Measurements from ENCODE around the gene ZNF746. TPM values are rescaled to one million over a fixed set of nuclear protein-coding genes. Genes with fewer than 3 reads are reported as not detected.

Gene ZNF746
- total RNA-seq, 1 experiment from 2014 or later = 22.2 TPM

- in situ Hi-C loops (cut with HindIII; ENCODE audit: low pct_unique_long_range_greater_than_20kb, low sequenced_read_pairs) = no loop called here
- Histone ChIP-seq H3K4me1 (ENCODE audit: control insufficient read depth, insufficient read depth, low read length) (no peaks in the 10 kb centered on the region), H3K36me3 (ENCODE audit: control insufficient read depth, insufficient read depth, low read length) (peaks cover 10% of the 10 kb centered on the region; the same call in 1 of the 2 replicates), H3K27me3 (ENCODE audit: control insufficient read depth, insufficient read depth, low read length) (no peaks in the 10 kb centered on the region), H3K27ac (ENCODE audit: low read length) (no peak overlapping the region), H3K9me3 (ENCODE audit: control insufficient read depth, insufficient read depth, low read depth, low read length) (no peaks in the 10 kb centered on the region), H3K4me3 (ENCODE audit: low read depth in 2 of 2, low read length in 2 of 2) (no peak overlapping the region)
- POLR2A ChIA-PET = no interaction called here
- TF ChIP-seq REST (IDR thresholded peaks at IDR 0.05; ENCODE audit: insufficient read depth in 1 of 2, low read depth in 2 of 2, low read length in 1 of 2) = no peak
- TF ChIP-seq POLR2AphosphoS5 (IDR thresholded peaks at IDR 0.05; ENCODE audit: low read depth, low read length) = no peak
- TF ChIP-seq, protein P1, sequence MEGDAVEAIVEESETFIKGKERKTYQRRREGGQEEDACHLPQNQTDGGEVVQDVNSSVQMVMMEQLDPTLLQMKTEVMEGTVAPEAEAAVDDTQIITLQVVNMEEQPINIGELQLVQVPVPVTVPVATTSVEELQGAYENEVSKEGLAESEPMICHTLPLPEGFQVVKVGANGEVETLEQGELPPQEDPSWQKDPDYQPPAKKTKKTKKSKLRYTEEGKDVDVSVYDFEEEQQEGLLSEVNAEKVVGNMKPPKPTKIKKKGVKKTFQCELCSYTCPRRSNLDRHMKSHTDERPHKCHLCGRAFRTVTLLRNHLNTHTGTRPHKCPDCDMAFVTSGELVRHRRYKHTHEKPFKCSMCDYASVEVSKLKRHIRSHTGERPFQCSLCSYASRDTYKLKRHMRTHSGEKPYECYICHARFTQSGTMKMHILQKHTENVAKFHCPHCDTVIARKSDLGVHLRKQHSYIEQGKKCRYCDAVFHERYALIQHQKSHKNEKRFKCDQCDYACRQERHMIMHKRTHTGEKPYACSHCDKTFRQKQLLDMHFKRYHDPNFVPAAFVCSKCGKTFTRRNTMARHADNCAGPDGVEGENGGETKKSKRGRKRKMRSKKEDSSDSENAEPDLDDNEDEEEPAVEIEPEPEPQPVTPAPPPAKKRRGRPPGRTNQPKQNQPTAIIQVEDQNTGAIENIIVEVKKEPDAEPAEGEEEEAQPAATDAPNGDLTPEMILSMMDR (IDR thresholded peaks at IDR 0.05) = no peak
- DNase-seq (ENCODE audit: low read depth, low spot score) (no peak), ATAC-seq (no peak)
- CTCF ChIA-PET = no interaction called here
- intact Hi-C loops (cut with micrococcal nuclease; ENCODE audit: unreplicated experiment) = no loop called here
- BruUV-seq (replicated peaks) = no TSS peak
Measured at GRCh38 chr7:149546331-149546730, 48.7 kb upstream of the ZNF746 start.

DNA sequence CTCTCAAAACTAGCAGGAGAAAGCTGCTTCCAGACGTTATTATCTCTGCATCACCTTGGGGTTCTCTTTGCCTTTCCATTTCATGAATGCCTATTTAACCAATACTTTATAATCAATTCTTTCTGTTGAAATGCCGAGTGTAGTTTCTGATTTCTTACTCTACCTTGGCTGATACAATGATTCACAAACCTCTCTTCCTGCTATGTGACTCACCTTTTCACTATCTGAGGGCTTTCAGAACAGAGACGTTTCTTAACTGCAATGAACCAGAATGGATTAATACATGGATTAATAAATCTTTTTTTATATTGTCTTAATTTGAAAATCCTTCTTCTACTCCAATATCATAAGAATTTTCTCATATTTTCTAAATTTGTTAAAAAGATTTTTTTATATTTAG, 46.4 kb upstream of the ZNF746 start:
- H3K9me3 ChIP-seq (ENCODE audit: control insufficient read depth, insufficient read depth, low read depth, low read length) = no peaks in the 10 kb centered on the region; the same call in 1 of the 2 replicates
- no peaks in the 10 kb centered on the region for H3K27me3 ChIP-seq (ENCODE audit: control insufficient read depth, insufficient read depth, low read length)
- H3K4me1 ChIP-seq (ENCODE audit: control insufficient read depth, insufficient read depth, low read length) = no peaks in the 10 kb centered on the region
- intact Hi-C loops (cut with micrococcal nuclease; ENCODE audit: unreplicated experiment) (no loop called here), in situ Hi-C loops (cut with HindIII; ENCODE audit: low pct_unique_long_range_greater_than_20kb, low sequenced_read_pairs) (no loop called here)
- H3K4me3 ChIP-seq (ENCODE audit: low read depth in 2 of 2, low read length in 2 of 2) = no peak overlapping the region
- ATAC-seq (no peak), DNase-seq (ENCODE audit: low read depth, low spot score) (no peak)
- H3K36me3 ChIP-seq (ENCODE audit: control insufficient read depth, insufficient read depth, low read length) = peaks cover under 1% of the 10 kb centered on the region; the same call in 1 of the 2 replicates
- no TSS peak for BruUV-seq (replicated peaks)
- POLR2A ChIA-PET = no interaction called here
- no peak overlapping the region for H3K27ac ChIP-seq (ENCODE audit: low read length)
- CTCF ChIA-PET = interaction anchor here (0.6 kb wide), 1 partner anchor 84 kb away, joined by 3 read pairs; no protein-coding TSS in a partner anchor
- TF ChIP-seq, protein P1 (IDR thresholded peaks at IDR 0.05) = no peak
- no peak for TF ChIP-seq SIN3A (IDR thresholded peaks at IDR 0.05; ENCODE audit: borderline replicate concordance, insufficient read depth, low read depth, low read length)
- TF ChIP-seq TCF7L2 (IDR thresholded peaks at IDR 0.05; ENCODE audit: low read depth, low read length) = no peak

DNA sequence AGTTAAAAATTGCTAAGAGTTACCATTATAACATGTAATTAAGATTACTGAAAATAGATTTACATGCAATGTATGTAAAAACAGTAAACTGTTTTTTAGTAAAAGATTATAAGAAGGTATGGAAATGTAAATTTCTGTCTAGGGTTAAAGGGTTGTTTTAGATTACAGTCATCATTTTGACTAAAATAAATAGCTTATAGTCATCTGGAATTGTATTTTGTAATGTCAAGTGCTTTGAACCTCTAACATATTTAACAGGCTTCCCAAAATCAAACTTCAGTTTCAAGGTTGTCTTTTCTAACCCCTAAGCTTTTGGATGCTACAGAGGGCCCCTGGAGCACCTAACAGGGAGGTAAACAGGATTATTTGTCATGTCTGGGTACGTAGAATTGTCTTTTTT, 35.0 kb upstream of the ZNF746 start:
- no peak for TF ChIP-seq SIN3A (IDR thresholded peaks at IDR 0.05; ENCODE audit: borderline replicate concordance, insufficient read depth, low read depth, low read length)
- no peak for TF ChIP-seq TCF7L2 (IDR thresholded peaks at IDR 0.05; ENCODE audit: low read depth, low read length)
- no peak for TF ChIP-seq POLR2AphosphoS5 (IDR thresholded peaks at IDR 0.05; ENCODE audit: low read depth, low read length)
- TF ChIP-seq, protein P1 (IDR thresholded peaks at IDR 0.05) = no peak
- TF ChIP-seq REST (IDR thresholded peaks at IDR 0.05; ENCODE audit: insufficient read depth in 1 of 2, low read depth in 2 of 2, low read length in 1 of 2) = no peak
- no peaks in the 10 kb centered on the region for H3K36me3 ChIP-seq (ENCODE audit: control insufficient read depth, insufficient read depth, low read length)
- in situ Hi-C loops (cut with HindIII; ENCODE audit: low pct_unique_long_range_greater_than_20kb, low sequenced_read_pairs) = no loop called here
- DNase-seq (ENCODE audit: low read depth, low spot score) = no peak
- BruUV-seq (replicated peaks) = no TSS peak
- no peak overlapping the region for H3K27ac ChIP-seq (ENCODE audit: low read length)
- ChIA-PET CTCF (no interaction called here), POLR2A (no interaction called here)
- no peak overlapping the region for H3K4me3 ChIP-seq (ENCODE audit: low read depth in 2 of 2, low read length in 2 of 2)
- H3K4me1 ChIP-seq (ENCODE audit: control insufficient read depth, insufficient read depth, low read length) = no peaks in the 10 kb centered on the region
- H3K9me3 ChIP-seq (ENCODE audit: control insufficient read depth, insufficient read depth, low read depth, low read length) = peaks cover 56% of the 10 kb centered on the region
- ATAC-seq = no peak
- intact Hi-C loops (cut with micrococcal nuclease; ENCODE audit: unreplicated experiment) = no loop called here
- no peaks in the 10 kb centered on the region for H3K27me3 ChIP-seq (ENCODE audit: control insufficient read depth, insufficient read depth, low read length)
